ENCODE measurements around the gene RABEP1.

DNA sequence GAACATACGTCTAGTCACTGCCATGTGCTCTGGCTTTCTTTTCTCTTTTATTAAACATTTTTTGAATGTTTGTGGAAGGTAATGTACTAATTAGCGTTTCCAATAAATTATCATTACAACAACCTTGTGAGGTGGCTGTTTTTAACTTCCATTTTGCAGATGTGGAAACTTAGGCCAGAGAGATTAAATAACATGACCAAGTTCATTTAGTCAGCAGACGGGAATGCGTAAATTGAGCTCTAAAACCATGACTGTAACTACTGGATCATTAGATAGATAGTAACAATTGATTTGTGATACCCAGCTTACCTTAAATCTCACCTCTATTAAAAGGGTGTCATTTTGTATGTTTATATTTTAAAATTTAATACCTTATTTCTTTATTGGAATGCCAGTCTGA lies 49.4 kb downstream of the RABEP1 start:
- TF ChIP-seq TAF1 (IDR thresholded peaks at IDR 0.05; ENCODE audit: borderline replicate concordance, insufficient read depth, low read length) (no peak), REST (IDR thresholded peaks at IDR 0.05; ENCODE audit: insufficient read depth in 1 of 2, low read depth in 2 of 2, low read length in 2 of 2) (no peak)
